Measurements from ENCODE around the gene TXNRD3. TPM values are rescaled to one million over a fixed set of nuclear protein-coding genes. Genes with fewer than 3 reads are reported as not detected.

TXNRD3 gene
- total RNA-seq, 1 donor from 2014 or later: 4.1 TPM

DNA sequence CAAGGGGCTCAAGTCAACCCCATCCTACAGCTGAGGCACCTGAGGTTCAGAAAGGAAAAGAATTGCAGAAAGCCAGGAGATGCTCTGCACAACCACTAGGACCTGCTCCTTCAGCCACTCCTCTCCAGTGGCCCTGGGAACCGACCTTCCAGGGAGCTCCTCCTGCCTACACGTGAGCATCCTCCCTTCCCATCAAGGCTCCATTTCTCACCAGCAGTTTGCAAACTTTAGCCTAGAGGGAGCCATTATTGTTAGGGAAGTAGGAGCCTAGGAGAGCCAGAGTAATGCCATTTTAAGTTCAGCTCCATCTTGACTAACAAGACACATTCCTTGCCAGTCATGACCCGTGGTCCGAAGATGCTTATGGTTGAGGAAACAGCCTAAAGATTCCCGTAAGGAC is 37.9 kb upstream of the TXNRD3 start:
- no peaks in the 10 kb centered on the region for H3K9me3 ChIP-seq (replicated peaks)
- H3K4me1 ChIP-seq: no peaks in the 10 kb centered on the region
- H3K27me3 ChIP-seq (ENCODE audit: low read depth): peaks cover 33% of the 10 kb centered on the region
- intact Hi-C loops (cut with micrococcal nuclease): no loop called here
- no peak overlapping the region for H3K4me3 ChIP-seq
- no peaks in the 10 kb centered on the region for H3K36me3 ChIP-seq
- no peak for TF ChIP-seq CTCF (IDR thresholded peaks at IDR 0.05; ENCODE audit: borderline replicate concordance)
- no peak for DNase-seq
- H3K27ac ChIP-seq (replicated peaks): no peak overlapping the region

- H3K27me3 ChIP-seq (ENCODE audit: low read depth): peaks cover 31% of the 10 kb centered on the region
- H3K36me3 ChIP-seq: no peaks in the 10 kb centered on the region
- intact Hi-C loops (cut with micrococcal nuclease): no loop called here
- no peaks in the 10 kb centered on the region for H3K4me1 ChIP-seq
- no peak overlapping the region for H3K4me3 ChIP-seq
- H3K9me3 ChIP-seq (replicated peaks): no peaks in the 10 kb centered on the region
- TF ChIP-seq CTCF (IDR thresholded peaks at IDR 0.05; ENCODE audit: borderline replicate concordance): no peak
- DNase-seq: no peak
- no peak overlapping the region for H3K27ac ChIP-seq (replicated peaks)
Measured at GRCh38 chr3:126691765-126692164, 36.8 kb upstream of the TXNRD3 start.

- no peak overlapping the region for H3K27ac ChIP-seq (replicated peaks)
- intact Hi-C loops (cut with micrococcal nuclease): no loop called here
- no peak overlapping the region for H3K4me3 ChIP-seq
- no peak for TF ChIP-seq CTCF (IDR thresholded peaks at IDR 0.05; ENCODE audit: borderline replicate concordance)
- DNase-seq: no peak
- H3K36me3 ChIP-seq: no peaks in the 10 kb centered on the region
- H3K4me1 ChIP-seq: peaks cover 4% of the 10 kb centered on the region
- no peaks in the 10 kb centered on the region for H3K9me3 ChIP-seq (replicated peaks)
- H3K27me3 ChIP-seq (ENCODE audit: low read depth): no peaks in the 10 kb centered on the region
Measured at GRCh38 chr3:126685493-126685892, 30.6 kb upstream of the TXNRD3 start.

DNA sequence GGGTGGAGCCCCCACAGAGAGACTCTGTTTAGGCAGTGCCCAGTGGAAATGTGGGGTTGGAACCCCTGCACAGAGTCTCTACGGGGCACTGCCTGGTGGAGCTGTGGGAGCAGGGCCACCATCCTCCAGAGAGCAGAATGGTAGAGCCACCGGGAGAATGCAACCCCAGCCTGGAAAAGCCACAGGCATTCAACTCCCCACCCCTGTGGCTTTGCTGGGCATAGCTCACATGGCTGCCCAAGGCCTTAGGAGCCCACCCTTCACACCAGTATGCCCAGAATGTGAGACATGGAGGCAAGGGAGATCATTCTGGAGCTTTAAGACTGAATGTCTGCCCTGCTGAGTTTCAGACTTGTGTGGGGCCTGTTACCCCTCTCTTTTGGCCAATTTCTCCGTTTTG is 30.1 kb upstream of the TXNRD3 start:
- no peak overlapping the region for H3K27ac ChIP-seq (replicated peaks)
- no peak for TF ChIP-seq CTCF (IDR thresholded peaks at IDR 0.05; ENCODE audit: borderline replicate concordance)
- no peak overlapping the region for H3K4me3 ChIP-seq
- peaks cover 4% of the 10 kb centered on the region for H3K4me1 ChIP-seq
- H3K27me3 ChIP-seq (ENCODE audit: low read depth): no peaks in the 10 kb centered on the region
- no peak for DNase-seq
- intact Hi-C loops (cut with micrococcal nuclease): no loop called here
- no peaks in the 10 kb centered on the region for H3K9me3 ChIP-seq (replicated peaks)
- H3K36me3 ChIP-seq: no peaks in the 10 kb centered on the region

DNA sequence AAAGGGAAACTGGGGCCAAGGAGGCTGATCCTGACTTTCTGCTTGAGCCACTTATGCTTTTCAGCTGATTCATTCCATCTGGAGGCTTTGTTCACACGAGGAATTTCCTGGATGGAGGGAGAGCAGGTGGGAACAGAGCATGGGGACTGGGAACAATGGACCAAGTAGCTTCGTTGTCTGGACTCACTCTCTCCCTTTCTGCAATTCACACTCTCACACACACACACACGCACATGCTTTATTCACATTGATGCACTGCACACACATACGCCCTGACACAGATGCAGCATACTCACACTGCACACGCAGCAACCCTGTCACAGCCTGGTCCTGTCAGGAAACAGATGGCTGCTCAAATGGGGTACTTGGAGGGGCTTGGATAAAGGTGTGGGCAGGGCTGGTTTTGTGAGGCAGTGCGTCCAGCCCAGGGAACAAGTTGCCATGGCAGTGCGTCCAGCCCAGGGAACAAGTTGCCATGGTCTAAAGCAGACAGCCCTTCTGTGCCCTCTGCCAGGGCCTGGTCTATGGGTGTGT is 29.4 kb upstream of the TXNRD3 start:
- no peaks in the 10 kb centered on the region for H3K27me3 ChIP-seq (ENCODE audit: low read depth)
- TF ChIP-seq CTCF (IDR thresholded peaks at IDR 0.05; ENCODE audit: borderline replicate concordance): no peak
- intact Hi-C loops (cut with micrococcal nuclease): no loop called here
- H3K36me3 ChIP-seq: no peaks in the 10 kb centered on the region
- H3K27ac ChIP-seq (replicated peaks): no peak overlapping the region
- DNase-seq: no peak
- no peaks in the 10 kb centered on the region for H3K9me3 ChIP-seq (replicated peaks)
- no peak overlapping the region for H3K4me3 ChIP-seq
- peaks cover 6% of the 10 kb centered on the region for H3K4me1 ChIP-seq

All from left ventricle myocardium inferior (tissue), 1 donor.